Measurements from ENCODE around the gene TCF21. TPM values are rescaled to one million over a fixed set of nuclear protein-coding genes. Genes with fewer than 3 reads are reported as not detected.

The TCF21 gene
- total RNA-seq, 1 experiment from 2014 or later = not detected

GRCh38 chr6:133890711-133891148, 1.8 kb downstream of the TCF21 start:
- intact Hi-C loops (cut with micrococcal nuclease; ENCODE audit: unreplicated experiment) = no loop called here
- H3K9me3 ChIP-seq (ENCODE audit: low read depth, low read length, poor library complexity, severe bottlenecking) = no peaks in the 10 kb centered on the region
- BruUV-seq (replicated peaks) = no TSS peak
- no peak overlapping the region for H3K27ac ChIP-seq (ENCODE audit: low read depth, low read length, poor library complexity, severe bottlenecking)
- CTCF ChIA-PET = interaction anchor here (0.6 kb wide), 1 partner anchor 207 kb away, joined by 3 read pairs; no protein-coding TSS in a partner anchor
- H3K36me3 ChIP-seq (ENCODE audit: insufficient read depth, low read length, poor library complexity, severe bottlenecking) = no peaks in the 10 kb centered on the region
- no peak overlapping the region for H3K4me3 ChIP-seq (ENCODE audit: low read depth, low read length, poor library complexity, severe bottlenecking)
- no peak for TF ChIP-seq EZH2 (IDR thresholded peaks at IDR 0.05; ENCODE audit: borderline replicate concordance, low read depth, low read length, poor library complexity, severe bottlenecking)
- TF ChIP-seq CTCF (conservative IDR thresholded peaks at IDR 0.05; ENCODE audit: low read depth, low read length) = no peak
- no peak for DNase-seq (ENCODE audit: low spot score)
- POLR2A ChIA-PET (ENCODE audit: low non-redundant PET) = no interaction called here
- no peaks in the 10 kb centered on the region for H3K4me1 ChIP-seq (ENCODE audit: insufficient read depth, low read length, poor library complexity, severe bottlenecking)
- peaks cover 100% of the 10 kb centered on the region for H3K27me3 ChIP-seq (replicated peaks; ENCODE audit: insufficient read depth, low read depth, low read length, poor library complexity)

GRCh38 chr6:133891149-133891926, 2.4 kb downstream of the TCF21 start:
- POLR2A ChIA-PET (ENCODE audit: low non-redundant PET) = no interaction called here
- H3K4me1 ChIP-seq (ENCODE audit: insufficient read depth, low read length, poor library complexity, severe bottlenecking) = no peaks in the 10 kb centered on the region
- H3K4me3 ChIP-seq (ENCODE audit: low read depth, low read length, poor library complexity, severe bottlenecking) = no peak overlapping the region
- peaks cover 100% of the 10 kb centered on the region for H3K27me3 ChIP-seq (replicated peaks; ENCODE audit: insufficient read depth, low read depth, low read length, poor library complexity)
- CTCF ChIA-PET = interaction anchor here (0.6 kb wide), 1 partner anchor 206 kb away, joined by 3 read pairs; no protein-coding TSS in a partner anchor
- DNase-seq (ENCODE audit: low spot score) = no peak
- H3K9me3 ChIP-seq (ENCODE audit: low read depth, low read length, poor library complexity, severe bottlenecking) = no peaks in the 10 kb centered on the region
- TF ChIP-seq CTCF (conservative IDR thresholded peaks at IDR 0.05; ENCODE audit: low read depth, low read length) (no peak), EZH2 (IDR thresholded peaks at IDR 0.05; ENCODE audit: borderline replicate concordance, low read depth, low read length, poor library complexity, severe bottlenecking) (peak; percentile 94)
- H3K36me3 ChIP-seq (ENCODE audit: insufficient read depth, low read length, poor library complexity, severe bottlenecking) = no peaks in the 10 kb centered on the region
- no TSS peak for BruUV-seq (replicated peaks)
- intact Hi-C loops (cut with micrococcal nuclease; ENCODE audit: unreplicated experiment) = no loop called here
- no peak overlapping the region for H3K27ac ChIP-seq (ENCODE audit: low read depth, low read length, poor library complexity, severe bottlenecking)

- DNase-seq (ENCODE audit: low spot score) = no peak
- Histone ChIP-seq H3K36me3 (ENCODE audit: insufficient read depth, low read length, poor library complexity, severe bottlenecking) (no peaks in the 10 kb centered on the region), H3K9me3 (ENCODE audit: low read depth, low read length, poor library complexity, severe bottlenecking) (no peaks in the 10 kb centered on the region), H3K4me3 (ENCODE audit: low read depth, low read length, poor library complexity, severe bottlenecking) (no peak overlapping the region), H3K27me3 (replicated peaks; ENCODE audit: insufficient read depth, low read depth, low read length, poor library complexity) (peaks cover 100% of the 10 kb centered on the region), H3K27ac (ENCODE audit: low read depth, low read length, poor library complexity, severe bottlenecking) (no peak overlapping the region), H3K4me1 (ENCODE audit: insufficient read depth, low read length, poor library complexity, severe bottlenecking) (no peaks in the 10 kb centered on the region)
- TF ChIP-seq EZH2 (IDR thresholded peaks at IDR 0.05; ENCODE audit: borderline replicate concordance, low read depth, low read length, poor library complexity, severe bottlenecking) (peak; percentile 61), CTCF (conservative IDR thresholded peaks at IDR 0.05; ENCODE audit: low read depth, low read length) (no peak)
- no TSS peak for BruUV-seq (replicated peaks)
- intact Hi-C loops (cut with micrococcal nuclease; ENCODE audit: unreplicated experiment) = no loop called here
- ChIA-PET CTCF (no interaction called here), POLR2A (ENCODE audit: low non-redundant PET) (no interaction called here)
Observed at GRCh38 chr6:133891927-133892812, 3.3 kb downstream of the TCF21 start.

Measured in A673 (cell line).